Measurements from ENCODE around the gene RAB31.

The RAB31 gene

DNA sequence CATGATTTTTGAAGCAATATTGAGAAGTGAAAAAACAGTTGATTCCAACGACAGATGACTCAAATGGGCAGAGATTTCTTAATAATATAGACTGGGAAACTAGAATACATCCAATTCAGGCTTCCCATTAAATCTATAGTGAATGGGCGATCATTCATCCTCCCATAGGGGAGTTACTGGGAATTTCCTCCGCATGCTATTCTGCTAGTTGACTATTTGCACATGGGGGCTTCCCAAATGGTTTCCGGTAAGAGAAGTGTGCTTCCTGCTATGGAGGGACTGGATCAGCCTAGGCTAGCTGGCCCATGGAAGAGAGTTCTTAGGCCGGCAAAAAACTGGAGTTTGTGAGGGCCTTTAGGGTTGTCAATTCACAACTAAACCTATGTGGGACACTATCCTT, 203.1 kb downstream of the RAB31 start:
- no peak for DNase-seq (ENCODE audit: low read depth, low spot score)
- H3K4me3 ChIP-seq (ENCODE audit: low read length) = no peak overlapping the region
